Measurements from ENCODE around the gene CCDC174. TPM values are rescaled to one million over a fixed set of nuclear protein-coding genes. Genes with fewer than 3 reads are reported as not detected.
A peak's percentile ranks its signal among the peaks of the same experiment; 100 is the strongest.

Gene CCDC174
- polyA plus RNA-seq, 3 donors, result 32.4 to 41.3 (median 36.3) TPM

DNA sequence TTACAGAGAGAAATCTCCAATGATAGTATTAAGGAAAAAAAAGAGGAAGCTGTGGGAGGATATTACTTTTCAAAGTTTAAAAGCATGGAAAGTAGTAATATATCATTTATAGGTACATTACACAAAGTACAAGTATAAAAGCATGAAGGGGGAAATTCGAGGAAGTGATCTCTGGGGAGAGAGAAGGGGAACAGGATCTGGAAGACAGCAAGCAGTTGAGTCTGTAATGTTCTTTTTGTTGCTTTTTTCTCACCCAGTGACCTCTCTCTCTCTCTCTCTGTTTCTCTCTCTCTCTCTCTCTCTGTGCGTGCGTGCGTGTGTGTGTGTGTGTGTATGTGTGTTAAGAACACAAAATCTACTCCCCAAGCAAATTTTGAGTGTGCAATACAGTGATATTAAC, 33.6 kb downstream of the CCDC174 start:
- DNase-seq (ENCODE audit: extremely low read depth in 1 of 11, low read depth in 9 of 11, low spot score in 4 of 11), result peak in 3 of 11 donors; percentile 8 to 20 (median 11)

DNA sequence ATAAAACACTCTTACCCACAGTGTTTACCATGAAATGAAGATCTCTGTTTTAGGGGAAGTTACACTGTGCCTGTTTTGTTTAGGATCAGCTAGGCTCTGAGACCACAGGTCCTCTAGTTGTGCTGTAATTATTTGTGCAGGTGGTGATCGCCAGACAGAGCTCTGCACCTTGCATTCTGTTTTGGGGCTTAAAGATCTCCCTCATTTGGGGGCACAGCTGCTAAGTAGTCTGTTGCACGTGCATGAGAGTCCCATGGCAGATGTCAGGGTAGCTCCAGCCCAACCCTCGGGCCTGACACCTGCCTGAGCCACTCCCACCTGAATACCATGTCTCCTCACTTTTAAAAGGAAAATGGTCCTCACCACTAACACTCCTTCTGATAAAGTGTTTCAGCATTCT, 35.8 kb downstream of the CCDC174 start:
- DNase-seq (ENCODE audit: extremely low read depth in 1 of 11, low read depth in 9 of 11, low spot score in 4 of 11), result no peak

DNA sequence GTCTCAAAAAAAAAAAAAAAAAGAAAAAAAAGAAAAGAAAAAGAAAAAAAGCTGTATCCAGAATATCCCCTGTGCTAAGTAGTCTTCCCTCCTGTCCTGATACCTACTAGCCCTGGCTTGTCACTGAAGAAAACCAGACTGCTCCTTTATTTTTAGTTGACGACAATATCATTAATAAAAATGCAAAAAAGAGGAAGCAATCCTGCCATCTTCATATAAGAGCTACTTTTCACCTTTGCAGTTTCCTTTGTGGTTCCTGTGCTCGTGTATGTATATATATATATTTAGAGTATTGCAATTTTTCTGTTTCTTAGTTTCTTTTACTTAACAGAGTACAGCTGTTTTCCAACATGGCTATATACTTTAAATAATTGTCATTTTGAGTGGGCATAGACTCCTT, 37.0 kb downstream of the CCDC174 start:
- no peak for DNase-seq (ENCODE audit: extremely low read depth in 1 of 11, low read depth in 9 of 11, low spot score in 4 of 11)

DNA sequence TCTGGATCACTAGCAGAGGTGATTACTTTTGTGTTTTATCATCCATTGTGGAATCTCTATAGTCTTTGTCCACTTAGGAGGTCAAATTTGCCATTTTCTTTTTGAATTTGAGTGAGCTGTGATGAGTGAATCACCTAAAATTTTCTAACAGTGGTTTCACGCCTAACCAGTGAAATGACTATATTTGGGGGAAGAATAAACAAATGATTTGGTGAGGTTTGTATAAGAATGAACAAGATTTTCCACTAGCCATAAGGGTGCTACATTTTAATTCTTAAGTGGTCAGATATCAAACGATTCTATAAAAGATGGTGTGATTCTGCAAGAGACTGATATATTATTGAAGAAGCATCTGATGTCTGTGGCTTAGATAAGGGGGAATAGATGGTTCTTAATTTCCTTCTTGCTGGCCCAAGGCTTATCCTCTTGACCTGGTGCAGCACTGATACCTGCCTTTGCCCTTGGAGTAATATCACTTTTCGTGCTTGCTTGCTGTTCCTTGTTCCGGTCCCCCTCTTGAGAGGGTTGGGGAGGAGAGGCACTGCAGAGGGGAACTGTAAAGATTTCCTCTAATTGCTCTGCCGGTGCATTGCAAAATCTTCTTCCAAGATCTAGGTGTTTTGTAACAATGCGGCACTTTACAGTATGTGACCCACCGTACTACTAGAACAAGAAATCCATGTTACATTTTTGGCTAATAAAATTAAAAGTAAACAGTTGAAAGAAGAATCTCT, 37.9 kb downstream of the CCDC174 start:
- no peak for DNase-seq (ENCODE audit: extremely low read depth in 1 of 11, low read depth in 9 of 11, low spot score in 4 of 11)

DNA sequence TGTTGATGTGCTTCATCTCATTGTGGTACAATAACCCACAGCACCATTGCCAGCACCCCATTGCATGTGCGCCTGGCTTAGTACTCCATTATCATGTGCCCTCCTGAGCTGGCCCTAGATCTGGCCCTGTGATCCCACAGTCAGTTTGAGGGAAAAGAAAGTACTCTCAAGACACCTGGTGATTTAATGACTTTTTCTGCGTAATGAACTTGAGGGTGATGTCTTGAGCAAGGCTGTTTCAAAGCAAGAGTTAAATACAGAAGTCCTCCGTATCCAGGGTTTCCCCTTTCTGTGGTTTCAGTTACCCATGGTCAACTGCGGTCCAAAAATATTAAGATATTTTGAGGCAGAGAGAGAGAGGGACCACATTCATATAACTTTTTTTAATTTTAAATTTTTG, 39.7 kb downstream of the CCDC174 start:
- DNase-seq (ENCODE audit: extremely low read depth in 1 of 11, low read depth in 9 of 11, low spot score in 4 of 11), result no peak

DNA sequence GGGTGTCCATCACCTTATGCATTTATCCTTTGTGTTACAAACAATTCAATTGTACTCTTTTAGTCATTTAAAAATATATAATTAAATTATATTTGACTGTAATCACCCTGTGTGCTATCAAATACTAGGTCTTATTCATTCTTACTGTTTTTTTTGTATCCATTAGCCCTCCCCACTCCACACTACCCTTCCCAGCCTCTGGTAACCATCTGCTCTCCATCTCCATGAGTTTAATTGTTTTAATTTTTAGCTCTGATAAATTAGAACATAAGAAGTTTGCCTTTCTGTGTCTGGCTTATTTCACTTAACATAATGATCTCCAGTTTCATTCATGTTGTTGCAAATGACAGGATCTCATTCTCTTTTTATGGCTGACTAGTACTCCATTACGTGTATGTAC, 40.2 kb downstream of the CCDC174 start:
- no peak for DNase-seq (ENCODE audit: extremely low read depth in 1 of 11, low read depth in 9 of 11, low spot score in 4 of 11)

DNA sequence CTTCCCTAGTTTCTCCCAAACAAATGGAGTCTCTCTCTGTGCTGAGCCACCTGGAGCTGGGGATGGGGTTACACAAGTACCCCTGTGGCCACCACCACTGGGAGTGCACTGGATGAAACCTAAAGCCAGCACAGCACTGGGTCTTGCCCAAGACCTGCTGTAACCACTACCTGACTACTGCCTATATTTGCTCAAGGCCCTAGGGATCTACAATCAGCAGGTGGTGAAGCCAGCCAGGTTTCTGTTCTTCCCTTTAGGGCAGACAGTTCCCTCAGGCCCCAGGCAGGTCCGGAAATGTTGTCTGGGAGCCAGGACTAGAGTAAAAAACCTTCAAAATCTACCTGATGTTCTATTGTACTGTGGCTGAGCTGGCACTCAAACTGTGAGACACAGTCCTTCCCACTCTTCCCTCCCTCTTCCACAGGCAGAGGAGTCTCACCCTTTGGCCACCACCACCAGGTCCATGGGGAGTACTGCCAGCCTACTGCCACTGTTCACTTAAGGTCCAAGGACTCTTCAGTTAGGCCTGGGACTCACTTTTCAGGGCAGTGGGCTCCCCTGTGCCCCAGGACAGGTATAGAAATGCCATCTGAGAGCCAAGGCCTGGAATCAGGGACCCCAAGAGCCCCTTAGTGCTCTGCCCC, 47.2 kb downstream of the CCDC174 start:
- no peak for DNase-seq (ENCODE audit: extremely low read depth in 1 of 11, low read depth in 9 of 11, low spot score in 4 of 11)

DNA sequence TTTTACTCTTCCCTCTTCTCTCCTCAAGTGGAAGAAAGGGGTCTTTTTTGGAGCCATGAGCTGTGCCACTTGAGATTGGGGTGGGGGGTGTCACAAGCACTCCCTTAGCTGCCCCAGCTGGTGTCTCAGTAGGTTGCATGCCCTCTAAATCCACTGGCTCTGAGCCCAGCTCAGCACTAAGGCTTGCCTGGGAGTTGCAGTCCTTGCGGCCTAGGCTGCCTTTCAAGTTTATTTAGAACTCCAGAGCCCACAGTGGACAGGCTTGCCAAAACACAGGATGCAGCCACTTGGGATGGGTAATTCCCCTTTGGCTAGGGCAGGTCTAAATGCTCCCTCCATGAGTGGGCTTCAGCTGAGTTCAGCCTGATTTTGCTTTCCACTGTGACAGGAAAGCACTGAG, 48.1 kb downstream of the CCDC174 start:
- no peak for DNase-seq (ENCODE audit: extremely low read depth in 1 of 11, low read depth in 9 of 11, low spot score in 4 of 11)

DNA sequence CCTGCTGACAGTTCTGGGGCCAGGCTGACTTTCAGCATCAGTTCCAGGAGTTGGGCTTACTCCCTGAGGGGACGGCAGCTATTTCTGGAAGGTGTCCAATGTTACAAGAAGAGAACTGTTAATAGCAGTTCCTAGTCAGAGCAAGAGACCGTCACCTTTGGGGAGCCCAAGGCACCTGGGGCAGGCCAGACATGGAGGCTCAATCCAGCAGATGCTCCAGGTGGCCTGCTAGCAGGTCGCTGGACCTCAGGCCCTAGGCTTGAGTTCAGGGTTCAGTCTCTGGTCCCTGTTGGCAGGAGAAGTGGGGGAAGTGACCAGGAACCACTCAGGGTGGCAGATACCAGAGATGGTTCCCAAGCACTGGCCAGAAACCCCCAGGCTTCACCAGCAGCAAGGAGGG, 49.3 kb downstream of the CCDC174 start:
- no peak for DNase-seq (ENCODE audit: extremely low read depth in 1 of 11, low read depth in 9 of 11, low spot score in 4 of 11)

DNA sequence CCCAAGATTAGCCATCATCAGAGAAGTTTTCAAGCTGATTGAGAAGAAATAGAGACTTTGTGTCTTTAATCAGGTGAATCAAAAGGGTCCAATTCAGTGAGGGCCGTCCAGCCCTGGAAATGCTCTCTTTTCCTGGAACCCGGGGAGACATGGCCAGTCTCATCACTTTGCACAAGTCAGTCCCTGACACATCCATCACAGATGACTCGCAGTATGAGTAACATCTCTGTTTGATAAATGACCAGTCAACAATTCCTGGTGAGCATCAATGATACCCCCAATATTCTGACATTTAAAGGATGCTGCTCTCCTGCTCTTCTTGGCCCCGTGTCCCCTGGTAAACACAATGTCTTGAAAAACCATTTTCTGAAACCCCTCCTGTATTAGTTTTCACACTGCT, 50.1 kb downstream of the CCDC174 start:
- no peak for DNase-seq (ENCODE audit: extremely low read depth in 1 of 11, low read depth in 9 of 11, low spot score in 4 of 11)

DNA sequence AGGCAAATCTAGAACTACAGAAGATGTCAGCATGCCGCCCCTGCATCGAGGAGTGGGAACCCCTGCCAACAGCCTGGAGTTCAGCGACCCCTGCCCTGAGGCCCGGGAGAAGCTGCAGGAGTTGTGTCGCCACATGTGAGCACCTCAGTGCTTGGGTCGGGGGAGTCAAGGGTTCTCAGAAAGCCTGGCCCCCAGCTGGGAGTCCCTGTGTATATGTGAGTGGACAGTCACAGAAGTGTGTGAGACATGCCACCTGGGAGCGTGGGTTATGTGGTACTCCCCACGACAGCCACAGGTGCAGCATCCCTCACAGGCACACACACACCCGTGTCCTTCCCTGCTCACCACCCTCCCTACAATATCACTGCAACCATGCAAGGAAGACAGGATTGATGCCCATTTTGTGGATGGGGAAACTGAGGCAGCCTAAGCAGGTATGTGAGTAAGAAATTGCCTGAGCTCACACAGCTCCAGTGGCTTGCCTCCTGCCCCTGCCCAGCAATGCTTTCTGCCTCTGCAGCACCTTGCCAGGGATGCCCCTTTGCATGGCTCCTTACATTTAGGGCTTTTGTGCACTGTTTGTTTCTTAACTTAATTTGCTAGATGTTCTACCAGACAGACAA, 51.7 kb downstream of the CCDC174 start:
- no peak for DNase-seq (ENCODE audit: extremely low read depth in 1 of 11, low read depth in 9 of 11, low spot score in 4 of 11)

DNA sequence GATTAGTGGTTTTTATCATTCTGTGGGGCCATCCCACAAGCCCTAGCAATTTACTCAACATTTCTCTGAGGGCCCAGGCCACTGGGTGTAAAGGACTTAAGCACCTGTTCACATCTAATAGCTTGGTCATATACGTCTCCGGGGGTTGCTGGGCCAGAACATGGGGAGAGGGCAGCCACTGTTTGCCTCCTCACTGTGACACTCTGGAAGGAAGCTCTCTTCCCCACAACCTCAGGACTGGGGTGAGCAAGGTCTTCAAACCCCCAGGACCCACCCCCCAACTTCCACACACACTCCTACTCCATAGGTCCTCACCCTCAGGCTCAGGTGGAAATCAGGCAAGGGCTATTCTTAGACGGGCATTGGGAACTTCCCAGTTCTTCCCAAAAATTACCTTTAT, 52.2 kb downstream of the CCDC174 start:
- DNase-seq (ENCODE audit: extremely low read depth in 1 of 11, low read depth in 9 of 11, low spot score in 4 of 11), result no peak

DNA sequence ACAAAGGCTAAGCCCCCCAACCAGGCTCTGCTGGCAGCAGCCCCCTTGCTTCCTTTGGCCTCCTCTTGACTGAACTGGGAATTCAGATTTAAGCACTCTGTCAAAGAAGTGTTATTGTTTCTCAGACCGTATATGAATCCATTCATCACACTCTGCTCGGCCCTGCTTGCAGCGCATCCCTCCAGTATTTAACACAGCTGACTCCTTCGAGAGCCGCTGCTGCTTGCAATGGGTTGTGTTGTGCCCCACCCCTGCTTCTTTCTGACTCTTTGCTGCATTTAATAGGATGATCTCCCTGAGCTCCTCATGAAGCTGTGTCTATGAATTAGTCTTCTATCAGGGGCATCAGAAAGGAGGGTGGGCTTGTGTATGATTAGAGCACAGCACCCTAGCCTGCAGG, 54.5 kb downstream of the CCDC174 start:
- DNase-seq (ENCODE audit: extremely low read depth in 1 of 11, low read depth in 9 of 11, low spot score in 4 of 11), result no peak

DNA sequence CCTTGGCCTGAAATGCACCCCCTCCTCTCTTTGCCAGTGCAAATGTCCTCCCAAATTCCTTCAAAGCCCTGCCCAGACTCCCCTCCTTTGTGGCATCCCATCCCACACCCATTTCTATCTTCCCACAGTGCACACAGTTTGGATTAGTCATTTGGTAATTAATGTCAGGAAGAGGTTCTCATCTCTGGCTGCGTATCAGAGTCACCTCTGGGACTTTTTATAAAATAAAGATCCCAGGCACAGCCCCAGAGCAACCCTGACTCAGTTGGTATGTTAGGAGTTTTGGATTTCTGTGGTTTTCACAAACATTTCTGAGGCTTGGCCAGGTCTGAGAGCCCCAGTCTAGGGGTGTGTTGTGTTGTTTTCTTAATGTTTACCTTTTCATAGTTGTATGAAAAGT, 65.0 kb downstream of the CCDC174 start:
- no peak for DNase-seq (ENCODE audit: extremely low read depth in 1 of 11, low read depth in 9 of 11, low spot score in 4 of 11)

DNA sequence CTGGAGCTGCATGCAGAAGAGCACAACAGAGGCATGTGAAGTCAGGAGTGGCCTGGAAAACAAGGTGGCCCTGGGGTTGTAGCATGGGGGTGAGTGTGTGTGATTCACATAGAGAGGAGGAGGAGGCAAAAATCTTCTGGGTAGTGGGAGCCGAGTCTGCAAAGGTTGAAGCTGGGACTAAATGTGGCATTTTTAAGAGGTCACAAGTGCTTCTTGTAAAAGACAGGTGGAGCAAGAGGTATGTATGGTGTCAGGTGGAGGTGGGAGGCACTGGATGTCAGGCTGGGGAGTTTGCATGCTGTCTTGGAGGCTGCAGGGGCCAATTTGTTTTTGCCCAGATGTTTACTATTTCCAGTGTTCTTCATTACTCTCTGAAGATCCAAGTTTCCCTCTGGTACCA, 65.7 kb downstream of the CCDC174 start:
- DNase-seq (ENCODE audit: extremely low read depth in 1 of 11, low read depth in 9 of 11, low spot score in 4 of 11), result no peak

DNA sequence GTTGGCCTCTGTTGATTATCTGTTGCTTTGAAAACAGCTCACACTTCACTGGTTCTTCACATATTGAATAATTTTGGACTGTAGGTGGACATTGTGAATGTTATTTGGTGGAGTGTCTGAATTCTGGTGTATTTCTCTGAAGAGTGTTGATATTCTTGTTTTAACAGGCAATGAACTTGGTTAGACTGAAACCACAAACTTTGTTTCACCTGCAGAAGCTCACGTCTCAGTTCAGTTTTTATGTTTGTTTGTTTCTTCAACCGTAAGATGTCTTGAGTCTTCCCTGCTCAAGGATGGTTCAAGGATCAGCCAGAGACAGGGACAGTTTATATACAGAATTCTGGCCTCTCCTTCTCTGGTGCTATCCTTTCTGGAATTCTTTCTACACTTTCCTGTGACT, 67.0 kb downstream of the CCDC174 start:
- no peak for DNase-seq (ENCODE audit: extremely low read depth in 1 of 11, low read depth in 9 of 11, low spot score in 4 of 11)

DNA sequence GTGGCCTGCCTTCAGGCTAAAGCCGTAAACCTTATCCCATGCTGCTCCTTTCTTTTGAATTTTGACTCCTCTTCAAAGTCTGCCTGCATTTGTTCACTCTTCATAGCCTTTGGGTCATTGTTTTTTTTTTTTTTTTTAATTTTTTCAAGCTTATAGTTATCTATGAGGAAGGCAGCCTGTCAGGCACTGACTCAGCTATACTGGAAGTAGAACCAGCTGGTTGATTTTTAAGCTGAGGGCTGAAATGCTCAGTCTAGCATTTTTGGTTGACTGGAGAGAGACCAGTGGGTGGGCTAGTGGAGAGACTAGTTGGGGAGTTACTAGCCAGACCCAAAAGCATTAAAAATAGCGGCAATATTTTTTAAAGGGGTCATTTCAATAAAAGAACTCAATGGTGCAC, 67.4 kb downstream of the CCDC174 start:
- DNase-seq (ENCODE audit: extremely low read depth in 1 of 11, low read depth in 9 of 11, low spot score in 4 of 11), result no peak

DNA sequence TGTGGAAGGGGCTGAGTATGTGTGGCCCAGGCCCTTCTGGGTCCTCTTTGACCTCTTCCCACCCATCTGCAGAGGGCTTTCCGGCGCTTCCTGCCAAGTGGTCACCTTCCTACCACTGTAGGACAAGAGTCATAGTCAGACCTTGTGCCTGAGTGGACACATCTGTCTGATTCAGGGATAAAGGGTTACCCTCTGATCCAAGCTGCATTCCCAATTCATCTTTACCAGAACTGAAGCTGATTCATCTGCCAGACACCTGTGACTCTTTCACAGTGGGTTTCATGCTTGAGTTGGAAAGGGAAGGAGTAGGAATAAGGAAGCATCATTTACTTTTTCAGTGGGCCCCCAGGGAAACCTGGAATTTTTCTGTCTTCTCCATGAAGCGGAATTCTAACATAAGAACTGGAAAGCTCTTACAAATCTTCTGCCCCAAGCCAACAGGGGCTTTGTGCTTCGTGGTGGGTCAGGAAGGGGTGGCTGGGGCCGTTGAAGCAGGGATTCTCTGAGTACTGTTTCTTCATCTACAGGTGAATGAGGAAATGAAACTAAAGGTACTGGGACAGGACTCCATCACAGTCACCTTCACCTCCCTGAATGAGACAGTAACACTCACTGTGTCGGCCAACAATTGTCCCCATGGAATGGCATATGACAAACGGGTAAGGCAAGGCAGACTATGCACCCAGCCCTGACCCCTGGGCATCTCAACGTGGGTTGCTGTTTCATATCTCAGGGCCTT, 69.7 kb downstream of the CCDC174 start:
- DNase-seq (ENCODE audit: extremely low read depth in 1 of 11, low read depth in 9 of 11, low spot score in 4 of 11), result no peak
